HepG2 (cell line): Measurements from ENCODE around the gene DLG5. TPM values are rescaled to one million over a fixed set of nuclear protein-coding genes. Genes with fewer than 3 reads are reported as not detected.
A peak's percentile ranks its signal among the peaks of the same experiment; 100 is the strongest.

Experiments
- AFF4 ChIP-seq: sonication (generic); formaldehyde crosslinking; IDR thresholded peaks from 2 replicates; pipeline ENCODE4 v1.4.0; 2020; ENCODE audit warnings: missing genetic modification reagents
- ARID4A ChIP-seq: sonication (generic); formaldehyde crosslinking; IDR thresholded peaks from 2 replicates; pipeline ENCODE4 v1.5.0; 2020; ENCODE audit warnings: mild to moderate bottlenecking, missing genetic modification reagents, borderline replicate concordance
- CBX1 ChIP-seq: IDR thresholded peaks from one replicate; pipeline ENCODE4 v1.6.1; 2016; ENCODE audit warnings: antibody characterized with exemption, low read depth
- ELF4 ChIP-seq: sonication (generic); formaldehyde crosslinking; IDR thresholded peaks from 2 replicates; pipeline ENCODE4 v1.5.0; 2020; ENCODE audit warnings: missing genetic modification reagents, mild to moderate bottlenecking, moderate library complexity, borderline replicate concordance
- GLI4 ChIP-seq: sonication (generic); formaldehyde crosslinking; IDR thresholded peaks from 2 replicates; pipeline ENCODE4 v1.5.1; 2020; ENCODE audit warnings: missing genetic modification reagents, mild to moderate bottlenecking, moderate library complexity, borderline replicate concordance
- PBX2 ChIP-seq: IDR thresholded peaks from 2 replicates; pipeline ENCODE4 v1.6.1; 2016; ENCODE audit warnings: control low read depth
- SOX5 ChIP-seq: IDR thresholded peaks from 2 replicates; pipeline ENCODE4 v1.6.1; 2016; ENCODE audit warnings: borderline replicate concordance
- TARDBP ChIP-seq: sonication (generic); formaldehyde crosslinking; IDR thresholded peaks from 2 replicates; pipeline ENCODE4 v1.8.0; 2022; ENCODE audit warnings: mild to moderate bottlenecking, missing genetic modification reagents
- WIZ ChIP-seq: sonication (generic); formaldehyde crosslinking; IDR thresholded peaks from 2 replicates; pipeline ENCODE4 v1.5.1; 2020; ENCODE audit warnings: mild to moderate bottlenecking, missing genetic modification reagents
- ZNF224 ChIP-seq: sonication (generic); formaldehyde crosslinking; IDR thresholded peaks from 2 replicates; pipeline ENCODE4 v1.5.0; 2020; ENCODE audit warnings: mild to moderate bottlenecking, missing genetic modification reagents
- ZNF557 ChIP-seq: sonication (generic); formaldehyde crosslinking; IDR thresholded peaks from 2 replicates; pipeline ENCODE4 v1.4.0; 2020; ENCODE audit warnings: missing genetic modification reagents
- ZNF570 ChIP-seq: sonication (generic); formaldehyde crosslinking; IDR thresholded peaks from 2 replicates; pipeline ENCODE4 v1.4.0; 2020; ENCODE audit warnings: mild to moderate bottlenecking, missing genetic modification reagents, borderline replicate concordance
- ZNF790 ChIP-seq: sonication (generic); formaldehyde crosslinking; IDR thresholded peaks from 2 replicates; pipeline ENCODE4 v1.8.0; 2022; ENCODE audit warnings: missing genetic modification reagents, mild to moderate bottlenecking, borderline replicate concordance
- polyA plus RNA-seq, 8 experiments: library from polyadenylated mRNA; depleted of rRNA in 3 of 8; stranded (reverse) in 7 of 8; unstranded in 1 of 8; fragments of >200 nt; fragmentation: Illumina TruSeq in 4 of 8; extraction: Trizol in 4 of 8; gene quantifications; 2 replicates each; pipeline versions ENCODE4 v1.2.1 to v1.2.3, GENCODE V29; 2011 to 2016; ENCODE audit warnings: low read depth in 4 of 8, missing spikeins in 1 of 8, mixed read lengths in 1 of 8; ENCODE audit not compliant: insufficient read depth in 1 of 8
- total RNA-seq, 5 experiments: library from RNA; depleted of rRNA; stranded (reverse); fragments of >200 nt; fragmentation: Illumina TruSeq; extraction: Trizol; gene quantifications; 2 replicates each; pipeline ENCODE4 v1.2.3, GENCODE V29; 2016; ENCODE audit warnings: low read depth in 1 of 5
- TF ChIP-seq, protein P1 (sequence below): IDR thresholded peaks from 2 replicates; pipeline ENCODE4 v1.6.1; 2018; ENCODE audit warnings: missing genetic modification reagents
- TF ChIP-seq, protein P2 (sequence below): sonication (generic); formaldehyde crosslinking; IDR thresholded peaks from 2 replicates; pipeline ENCODE4 v1.8.1; 2023; ENCODE audit warnings: mild to moderate bottlenecking, missing genetic modification reagents

Gene DLG5
- total and polyA plus RNA-seq, 2 of the 13 experiments (the other 11 are each of a cell fraction or from before 2014, with no cell fraction given) = 15.5 to 18.2 TPM

DNA sequence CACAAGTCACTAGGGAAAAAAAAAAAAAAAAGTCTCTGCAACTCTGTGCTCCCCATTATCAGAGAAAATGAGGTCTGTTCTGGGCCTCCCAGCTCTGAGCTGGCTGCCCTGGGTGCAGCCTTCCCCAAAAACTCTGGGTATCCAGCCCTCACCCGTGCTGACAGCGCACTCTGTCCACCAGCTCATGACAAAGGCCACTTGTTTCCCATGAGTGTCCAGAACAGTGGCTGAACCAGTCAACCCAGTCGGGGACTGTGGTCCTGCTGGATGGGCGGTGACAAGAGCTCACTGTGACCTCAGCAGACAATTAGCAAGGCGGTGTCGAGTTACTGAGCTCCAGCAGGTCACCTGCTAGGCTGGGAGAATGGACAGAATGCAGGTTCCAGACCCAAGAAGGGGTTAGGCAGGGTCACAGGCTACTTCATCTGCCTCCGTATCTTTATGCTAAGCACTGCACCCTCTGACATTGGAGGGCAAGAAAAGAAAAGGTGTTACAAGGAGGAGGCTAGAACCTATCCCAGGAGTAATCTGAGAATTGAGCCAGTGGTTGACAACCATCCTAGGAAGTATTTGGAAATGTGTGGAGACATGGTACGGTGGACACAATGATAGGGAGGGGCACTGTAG lies 37.2 kb downstream of the DLG5 start (continued):
- TF ChIP-seq PBX2 (CRISPR knock-in tag) (no peak), ZNF570 (no peak), AFF4 (CRISPR knock-in tag) (no peak), SOX5 (CRISPR knock-in tag) (peak; percentile 66; the same call in 1 of the 2 replicates), TARDBP (CRISPR knock-in tag) (peak; percentile 63), ARID4A (peak; percentile 61; the same call in 1 of the 2 replicates), ZNF790 (CRISPR knock-in tag) (no peak), ZNF224 (CRISPR knock-in tag) (no peak), ZNF557 (CRISPR knock-in tag) (no peak), CBX1 (no peak), ELF4 (CRISPR knock-in tag) (no peak), WIZ (CRISPR knock-in tag) (no peak), GLI4 (CRISPR knock-in tag) (no peak)
- TF ChIP-seq, protein P1, sequence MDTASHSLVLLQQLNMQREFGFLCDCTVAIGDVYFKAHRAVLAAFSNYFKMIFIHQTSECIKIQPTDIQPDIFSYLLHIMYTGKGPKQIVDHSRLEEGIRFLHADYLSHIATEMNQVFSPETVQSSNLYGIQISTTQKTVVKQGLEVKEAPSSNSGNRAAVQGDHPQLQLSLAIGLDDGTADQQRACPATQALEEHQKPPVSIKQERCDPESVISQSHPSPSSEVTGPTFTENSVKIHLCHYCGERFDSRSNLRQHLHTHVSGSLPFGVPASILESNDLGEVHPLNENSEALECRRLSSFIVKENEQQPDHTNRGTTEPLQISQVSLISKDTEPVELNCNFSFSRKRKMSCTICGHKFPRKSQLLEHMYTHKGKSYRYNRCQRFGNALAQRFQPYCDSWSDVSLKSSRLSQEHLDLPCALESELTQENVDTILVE = no peak
- TF ChIP-seq, protein P2, sequence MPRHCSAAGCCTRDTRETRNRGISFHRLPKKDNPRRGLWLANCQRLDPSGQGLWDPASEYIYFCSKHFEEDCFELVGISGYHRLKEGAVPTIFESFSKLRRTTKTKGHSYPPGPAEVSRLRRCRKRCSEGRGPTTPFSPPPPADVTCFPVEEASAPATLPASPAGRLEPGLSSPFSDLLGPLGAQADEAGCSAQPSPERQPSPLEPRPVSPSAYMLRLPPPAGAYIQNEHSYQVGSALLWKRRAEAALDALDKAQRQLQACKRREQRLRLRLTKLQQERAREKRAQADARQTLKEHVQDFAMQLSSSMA (CRISPR knock-in tag) = no peak; the same call in 1 of the 2 replicates
